WERI-Rb-1 (cell line): ENCODE data around the gene GABRG3.

Experiments
- DNase-seq: peaks from one replicate; pipeline ENCODE4 v3.0.0-alpha.2; 2020
- H3K27ac ChIP-seq: fragments of 250-450 bp; sonication (Bioruptor Pico); 2 replicates; pipeline ENCODE4 v1.5.1; 2020; ENCODE audit warnings: mild to moderate bottlenecking, moderate library complexity
- H3K27me3 ChIP-seq: fragments of 250-450 bp; sonication (Bioruptor Pico); 2 replicates; pipeline ENCODE4 v1.5.1; 2021; ENCODE audit warnings: mild to moderate bottlenecking, low read depth, moderate library complexity; ENCODE audit not compliant: insufficient read depth, severe bottlenecking
- H3K36me3 ChIP-seq: fragments of 250-450 bp; sonication (Bioruptor Pico); 2 replicates; pipeline ENCODE4 v1.5.1; 2020; ENCODE audit warnings: mild to moderate bottlenecking, moderate library complexity
- H3K4me3 ChIP-seq: 2 replicates; pipeline ENCODE4 v1.5.1; 2011; ENCODE audit warnings: low read depth, mild to moderate bottlenecking, control low read depth, low read length
- H3K9me3 ChIP-seq: fragments of 250-450 bp; sonication (Bioruptor Pico); 2 replicates; pipeline ENCODE4 v1.5.1; 2021; ENCODE audit warnings: mild to moderate bottlenecking, moderate library complexity; ENCODE audit not compliant: severe bottlenecking
- CTCF ChIP-seq: IDR thresholded peaks from 2 replicates; pipeline ENCODE4 v1.5.1; 2011; ENCODE audit warnings: low read depth, mild to moderate bottlenecking, control low read depth, inconsistent platforms, low read length

Gene GABRG3

GRCh38 chr15:27057904-27058645 is 87.1 kb downstream of the GABRG3 start:
- no peak for DNase-seq
- no peak overlapping the region for H3K4me3 ChIP-seq
- no peaks in the 10 kb centered on the region for H3K9me3 ChIP-seq
- no peak overlapping the region for H3K27ac ChIP-seq
- no peak for TF ChIP-seq CTCF
- H3K27me3 ChIP-seq = no peaks in the 10 kb centered on the region
- no peaks in the 10 kb centered on the region for H3K36me3 ChIP-seq

GRCh38 chr15:27058939-27059338 is 88.0 kb downstream of the GABRG3 start:
- Histone ChIP-seq H3K4me3 (no peak overlapping the region), H3K27ac (no peak overlapping the region), H3K27me3 (no peaks in the 10 kb centered on the region), H3K9me3 (no peaks in the 10 kb centered on the region), H3K36me3 (no peaks in the 10 kb centered on the region)
- no peak for DNase-seq
- TF ChIP-seq CTCF = no peak

GRCh38 chr15:27059610-27060202 is 88.7 kb downstream of the GABRG3 start:
- Histone ChIP-seq H3K36me3 (no peaks in the 10 kb centered on the region), H3K27me3 (no peaks in the 10 kb centered on the region), H3K27ac (no peak overlapping the region), H3K9me3 (no peaks in the 10 kb centered on the region), H3K4me3 (no peak overlapping the region)
- TF ChIP-seq CTCF = peak; percentile 74
- peak; percentile 78 for DNase-seq

GRCh38 chr15:27061739-27062138 is 90.8 kb downstream of the GABRG3 start:
- H3K9me3 ChIP-seq = no peaks in the 10 kb centered on the region
- H3K4me3 ChIP-seq = no peak overlapping the region
- no peaks in the 10 kb centered on the region for H3K36me3 ChIP-seq
- DNase-seq = no peak
- no peak overlapping the region for H3K27ac ChIP-seq
- no peak for TF ChIP-seq CTCF
- no peaks in the 10 kb centered on the region for H3K27me3 ChIP-seq

GRCh38 chr15:27062951-27063350 is 92.0 kb downstream of the GABRG3 start:
- TF ChIP-seq CTCF = no peak
- Histone ChIP-seq H3K27me3 (no peaks in the 10 kb centered on the region), H3K36me3 (no peaks in the 10 kb centered on the region), H3K4me3 (no peak overlapping the region), H3K27ac (no peak overlapping the region), H3K9me3 (no peaks in the 10 kb centered on the region)
- DNase-seq = no peak
